ENCODE measurements around the gene BMPR2. TPM values are rescaled to one million over a fixed set of nuclear protein-coding genes. Genes with fewer than 3 reads are reported as not detected.
"Not testable (repeated sequence)": the region's sequence is repeated elsewhere in the genome, so short reads cannot be mapped to it uniquely, and the experiment has no call there.

Gene BMPR2
- polyA plus RNA-seq (2014; cell fraction: cytosol; rRNA removed), result 11.1 and 11.8 TPM in 2 replicates
- polyA plus RNA-seq (2014; cell fraction: nucleus; rRNA removed), result 4.6 and 5.6 TPM in 2 replicates

GRCh38 chr2:202375609-202376408 lies at the start of gene BMPR2:
Gene BMPR2, plus strand, starts transcription at chr2:202376327. Its CDS starts 1,148 bp downstream, at chr2:202377475.
- DNase-seq (ENCODE audit: low spot score), result peak; percentile 92

- DNase-seq (ENCODE audit: low spot score), result no peak
These were observed 48.3 kb upstream of the BMPR2 start for GRCh38 chr2:202327858-202328257.

DNA sequence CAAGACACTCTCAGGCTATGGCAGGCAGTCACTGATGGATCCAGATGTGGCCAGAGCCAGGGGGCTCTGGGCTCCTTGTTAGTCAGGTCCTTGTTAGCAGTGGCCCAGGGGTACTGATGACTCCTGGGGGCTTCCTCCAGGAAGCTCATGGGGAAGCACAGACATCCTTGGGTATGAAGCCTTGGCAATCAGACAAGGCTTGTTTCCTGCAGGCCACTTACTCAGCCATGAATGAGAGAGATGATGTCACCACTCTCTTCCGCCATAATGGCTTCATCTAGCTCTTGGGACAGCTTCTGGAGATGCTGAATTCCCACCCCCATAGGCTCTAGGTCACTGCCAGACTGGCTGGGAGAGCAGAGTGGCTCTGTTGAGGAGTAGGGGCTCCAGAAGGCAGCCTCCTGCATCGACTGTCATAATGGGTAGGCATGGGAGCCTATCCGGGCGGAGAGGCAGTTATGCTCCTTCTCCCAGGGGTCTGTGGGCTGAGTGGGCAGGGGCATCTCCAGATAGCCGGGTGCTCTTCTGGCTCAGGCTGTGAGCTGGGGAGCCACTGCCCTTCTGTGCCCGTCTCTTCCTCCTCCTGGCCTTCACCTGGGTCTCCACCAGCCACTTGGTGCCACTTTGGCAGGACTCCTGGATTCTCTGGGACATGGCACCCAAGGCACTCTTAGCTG lies 40.2 kb upstream of the BMPR2 start:
- DNase-seq (ENCODE audit: low spot score), result no peak

DNA sequence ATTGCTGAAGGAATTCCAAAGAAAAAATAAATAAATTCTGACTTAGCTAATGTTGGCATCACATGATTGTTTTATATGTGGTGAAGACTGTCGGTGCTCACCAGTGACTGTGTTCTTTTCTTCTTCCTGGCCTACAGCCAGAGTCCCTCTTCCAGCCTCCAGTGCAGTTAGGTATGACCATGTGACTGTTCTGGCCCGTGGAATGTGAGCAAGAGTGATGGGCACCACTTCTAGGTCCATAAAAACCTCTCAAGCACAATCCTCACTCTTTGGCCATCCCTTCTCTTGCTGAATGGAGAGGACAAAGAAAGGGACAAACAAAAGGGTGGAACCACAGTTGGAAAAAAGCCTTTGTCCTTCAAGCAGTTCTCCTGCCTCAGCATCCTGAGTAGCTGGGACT lies 39.0 kb upstream of the BMPR2 start:
- no peak for DNase-seq (ENCODE audit: low spot score)

GRCh38 chr2:202337706-202338346 lies 38.3 kb upstream of the BMPR2 start:
- DNase-seq (ENCODE audit: low spot score), result peak; percentile 56

- no peak for DNase-seq (ENCODE audit: low spot score)
These were observed 36.9 kb upstream of the BMPR2 start for GRCh38 chr2:202339071-202339870.

- no peak for DNase-seq (ENCODE audit: low spot score)
These were observed 31.9 kb upstream of the BMPR2 start for GRCh38 chr2:202344178-202344577.

GRCh38 chr2:202346180-202346579 lies 29.9 kb upstream of the BMPR2 start:
- DNase-seq (ENCODE audit: low spot score), result no peak

DNA sequence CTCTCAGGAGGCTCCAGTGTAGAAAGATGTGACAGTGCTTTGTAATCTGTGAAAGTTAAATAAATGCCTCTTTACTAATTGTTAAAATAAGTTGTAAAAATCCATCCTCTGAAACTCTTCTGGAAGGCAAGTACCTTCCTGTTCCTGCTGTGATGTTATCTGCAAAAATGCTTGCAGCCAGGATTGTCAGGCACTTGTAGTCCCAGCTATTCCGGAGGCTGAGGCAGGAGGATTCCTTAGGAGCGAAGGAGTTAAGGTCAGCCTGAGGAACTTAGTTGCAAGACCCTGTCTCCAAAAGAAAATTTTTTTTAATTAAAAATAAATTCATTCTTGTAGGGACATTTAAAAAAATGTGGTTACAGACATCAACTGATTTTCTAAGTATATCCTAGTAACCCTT lies 22.7 kb upstream of the BMPR2 start:
- DNase-seq (ENCODE audit: low spot score), result no peak

- DNase-seq (ENCODE audit: low spot score), result no peak
These were observed 20.1 kb upstream of the BMPR2 start for GRCh38 chr2:202355993-202356505.

GRCh38 chr2:202358924-202359323 lies 17.2 kb upstream of the BMPR2 start:
- DNase-seq (ENCODE audit: low spot score), result not testable (repeated sequence)

GRCh38 chr2:202360646-202361045 lies 15.5 kb upstream of the BMPR2 start:
- no peak for DNase-seq (ENCODE audit: low spot score)

- DNase-seq (ENCODE audit: low spot score), result no peak
These were observed 15.0 kb upstream of the BMPR2 start for GRCh38 chr2:202361108-202361507.

DNA sequence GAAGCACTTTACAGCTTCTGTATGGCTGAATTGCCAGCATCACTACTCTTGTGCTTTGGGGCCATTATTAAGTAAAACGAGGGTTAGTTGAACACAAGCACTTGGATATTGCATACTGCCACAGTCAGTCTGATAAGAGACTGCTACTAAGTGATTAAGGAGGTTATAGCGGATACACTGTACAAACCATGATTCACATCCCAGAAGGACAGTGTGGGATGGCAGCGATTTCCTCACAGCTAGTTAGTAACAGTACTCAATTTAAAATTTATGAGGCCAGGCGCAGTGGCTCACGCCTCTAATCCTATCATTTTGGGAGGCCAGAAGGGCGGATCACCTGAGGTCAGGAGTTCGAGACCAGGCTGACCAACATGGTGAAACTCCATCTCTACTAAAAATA lies 2.6 kb upstream of the BMPR2 start:
- no peak for DNase-seq (ENCODE audit: low spot score)

DNA sequence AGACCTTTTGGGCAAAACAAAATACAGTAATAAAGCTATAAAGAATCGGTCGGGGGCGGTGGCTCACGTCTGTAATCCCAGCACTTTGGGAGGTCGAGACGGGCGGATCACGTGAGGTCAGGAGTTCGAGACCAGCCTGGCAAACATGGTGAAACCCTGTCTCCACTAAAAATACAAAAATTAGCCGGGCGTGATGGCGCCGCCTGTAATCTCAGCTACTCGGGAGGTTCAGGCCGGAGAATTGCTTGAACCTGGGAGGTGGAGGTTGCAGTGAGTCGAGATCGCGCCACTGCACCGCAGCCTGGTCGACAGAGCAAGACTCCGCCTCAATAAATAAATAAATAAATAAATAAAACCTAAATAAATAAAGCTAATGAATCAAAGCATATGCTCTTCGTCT lies 1.7 kb upstream of the BMPR2 start:
- not testable (repeated sequence) for DNase-seq (ENCODE audit: low spot score)

DNA sequence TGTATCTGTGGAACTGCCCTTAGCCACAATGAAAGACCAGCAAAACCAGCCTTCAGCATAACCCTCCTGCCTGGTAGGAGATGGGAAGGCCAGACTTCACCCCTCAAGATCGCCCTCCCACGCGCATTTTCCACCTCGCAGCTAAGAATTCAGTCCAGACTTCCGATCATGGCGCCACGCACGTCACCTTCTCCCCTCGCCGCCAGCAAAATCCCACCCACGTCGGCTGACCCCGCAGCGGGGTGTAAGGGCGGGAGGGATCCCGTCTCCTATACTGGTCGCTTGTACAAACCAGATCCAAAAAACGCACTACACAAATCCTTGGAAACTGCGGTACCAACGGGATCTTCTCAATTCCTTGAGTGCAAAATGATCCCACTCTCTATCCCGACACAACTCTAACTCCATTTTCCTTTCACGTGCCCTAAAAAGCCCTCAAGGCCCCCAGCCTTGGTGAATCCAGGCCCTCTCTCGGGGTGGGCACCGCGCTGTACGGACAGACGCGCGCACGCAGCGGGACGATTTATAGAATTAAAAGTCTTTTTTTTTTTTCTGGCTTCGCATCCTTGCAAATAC lies 1.0 kb upstream of the BMPR2 start:
- peak; percentile 80 for DNase-seq (ENCODE audit: low spot score)

DNA sequence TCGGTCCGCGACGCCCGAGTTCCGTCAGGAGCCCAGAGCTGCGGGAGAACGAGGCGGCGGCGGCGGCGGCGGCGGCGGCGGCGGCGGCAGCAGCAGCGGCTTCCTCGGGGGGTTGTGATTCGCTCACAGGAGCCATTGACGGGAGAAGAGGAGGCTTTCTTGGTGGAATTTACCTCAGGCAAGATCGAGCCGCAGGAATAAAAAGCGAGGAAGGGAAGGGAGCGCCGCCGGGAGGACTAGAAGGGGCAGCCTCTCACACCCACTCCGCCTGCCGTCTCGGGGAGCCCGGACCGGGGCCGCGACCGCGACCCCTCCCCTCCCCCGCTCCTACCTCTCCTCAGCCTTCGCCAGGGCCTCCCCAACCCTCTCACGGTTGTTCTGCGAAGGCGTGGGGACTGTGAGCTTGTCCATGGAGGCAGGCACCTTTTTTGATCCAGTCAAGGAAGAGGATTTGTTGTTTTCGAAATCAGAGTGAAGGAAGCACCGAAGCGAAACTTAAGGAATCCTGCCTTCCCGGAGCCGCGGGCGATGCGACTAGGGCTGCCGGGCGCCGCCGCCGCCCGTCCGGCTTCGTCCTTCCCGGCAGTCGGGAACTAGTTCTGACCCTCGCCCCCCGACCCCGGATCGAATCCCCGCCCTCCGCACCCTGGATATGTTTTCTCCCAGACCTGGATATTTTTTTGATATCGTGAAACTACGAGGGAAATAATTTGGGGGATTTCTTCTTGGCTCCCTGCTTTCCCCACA lies 506 bp downstream of the BMPR2 start:
- DNase-seq (ENCODE audit: low spot score), result no peak

DNA sequence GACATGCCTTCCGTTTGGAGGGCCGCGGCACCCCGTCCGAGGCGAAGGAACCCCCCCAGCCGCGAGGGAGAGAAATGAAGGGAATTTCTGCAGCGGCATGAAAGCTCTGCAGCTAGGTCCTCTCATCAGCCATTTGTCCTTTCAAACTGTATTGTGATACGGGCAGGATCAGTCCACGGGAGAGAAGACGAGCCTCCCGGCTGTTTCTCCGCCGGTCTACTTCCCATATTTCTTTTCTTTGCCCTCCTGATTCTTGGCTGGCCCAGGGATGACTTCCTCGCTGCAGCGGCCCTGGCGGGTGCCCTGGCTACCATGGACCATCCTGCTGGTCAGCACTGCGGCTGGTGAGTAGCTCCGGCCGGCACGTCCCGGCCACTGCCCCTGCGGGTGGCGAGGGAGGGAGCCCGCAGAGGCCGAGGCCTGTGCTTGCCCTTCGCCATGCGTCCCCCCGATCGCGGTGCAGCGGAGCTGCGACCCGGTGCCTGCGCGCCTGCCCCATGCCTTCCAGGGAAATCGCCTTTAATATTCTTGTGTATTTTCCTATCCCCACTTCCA lies 1.2 kb downstream of the BMPR2 start:
- DNase-seq (ENCODE audit: low spot score), result peak; percentile 37

DNA sequence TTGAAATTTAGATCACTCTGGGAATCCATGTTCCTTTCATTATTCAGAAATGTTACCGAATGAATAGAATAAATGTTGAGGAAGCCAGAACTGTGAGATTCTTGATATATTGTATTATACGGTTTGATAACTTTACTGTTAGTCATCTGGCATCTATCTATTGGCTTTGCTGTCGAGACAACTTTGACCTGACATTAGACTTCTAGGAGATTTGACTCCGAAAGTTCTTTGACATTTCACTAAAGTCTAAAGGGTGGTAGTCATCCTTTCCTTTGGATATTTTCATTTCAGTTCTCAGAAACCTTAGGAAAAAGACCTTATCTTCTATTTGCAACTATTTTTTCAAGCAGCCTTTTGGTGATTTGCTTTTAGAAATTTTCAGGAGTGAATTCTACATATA lies 1.9 kb downstream of the BMPR2 start:
- DNase-seq (ENCODE audit: low spot score), result no peak
